Thoracic aorta (tissue), 2 donors: Measurements from ENCODE around the gene XPR1. TPM values are rescaled to one million over a fixed set of nuclear protein-coding genes. Genes with fewer than 3 reads are reported as not detected.
"Not testable (repeated sequence)": the region's sequence is repeated elsewhere in the genome, so short reads cannot be mapped to it uniquely, and the experiment has no call there.

Experiments used
- ATAC-seq: fragments of 150-250 bp; one replicate; pipeline ENCODE4 v1.8.0; 2017; ENCODE audit warnings: low read depth; ENCODE audit not compliant: insufficient number of reproducible peaks, low FRiP score
- DNase-seq: peaks from one replicate; pipeline ENCODE4 v3.0.0-alpha.2; 2020; ENCODE audit warnings: low spot score
- H3K27ac ChIP-seq, 2 donors: fragments of 200-600 bp; sonication (generic); 1 replicate in 1 of 2; 2 replicates in 1 of 2; pipeline ENCODE4 v1.5.1; 2016; ENCODE audit warnings: mild to moderate bottlenecking in 2 of 2, moderate library complexity in 2 of 2
- H3K27me3 ChIP-seq: fragments of 200-600 bp; sonication (generic); replicated peaks from 2 replicates; pipeline ENCODE4 v1.6.0; 2016; ENCODE audit warnings: mild to moderate bottlenecking; ENCODE audit not compliant: insufficient read depth
- H3K36me3 ChIP-seq: fragments of 200-600 bp; sonication (generic); one replicate; pipeline ENCODE4 v1.5.1; 2016
- H3K4me1 ChIP-seq, 2 donors: fragments of 200-600 bp; sonication (generic); 1 replicate in 1 of 2; 2 replicates in 1 of 2; pipeline versions ENCODE4 v1.5.1 to v1.6.0; 2016; ENCODE audit warnings: low read depth in 2 of 2, mild to moderate bottlenecking in 1 of 2; ENCODE audit not compliant: control insufficient read depth in 1 of 2
- H3K4me3 ChIP-seq: fragments of 200-600 bp; sonication (generic); 2 replicates; pipeline ENCODE4 v1.5.1; 2016; ENCODE audit warnings: mild to moderate bottlenecking
- H3K9me3 ChIP-seq: fragments of 200-600 bp; sonication (generic); 2 replicates; pipeline ENCODE4 v1.5.1; 2016
- CTCF ChIP-seq: fragments of 200-600 bp; sonication (generic); IDR thresholded peaks from one replicate; pipeline ENCODE4 v1.5.1; 2019; ENCODE audit warnings: antibody characterized with exemption
- total RNA-seq, 2 donors: library from RNA; depleted of rRNA; stranded (reverse); fragments of >200 nt; gene quantifications; one replicate each; pipeline versions ENCODE4 v1.1.0 to v1.2.3, GENCODE V29; 2016

XPR1 gene
- total RNA-seq, 2 donors from 2014 or later: 29.1 to 42.8 TPM

- no peak for TF ChIP-seq CTCF
- H3K27me3 ChIP-seq: no peaks in the 10 kb centered on the region
- H3K36me3 ChIP-seq: no peaks in the 10 kb centered on the region
- DNase-seq (no peak), ATAC-seq (no peak)
- peaks cover 9 to 12% of the 10 kb centered on the region in 2 donors for H3K4me1 ChIP-seq
- H3K9me3 ChIP-seq: peaks cover 13% of the 10 kb centered on the region
- no peak overlapping the region for H3K27ac ChIP-seq
- no peak overlapping the region for H3K4me3 ChIP-seq
Measured at GRCh38 chr1:180693564-180694244, 61.9 kb downstream of the XPR1 start.

GRCh38 chr1:180695282-180695681, 63.5 kb downstream of the XPR1 start:
- peaks cover 9 to 12% of the 10 kb centered on the region in 2 donors for H3K4me1 ChIP-seq
- H3K27ac ChIP-seq: no peak overlapping the region
- DNase-seq: no peak
- H3K9me3 ChIP-seq: peaks cover 16% of the 10 kb centered on the region
- no peaks in the 10 kb centered on the region for H3K36me3 ChIP-seq
- no peaks in the 10 kb centered on the region for H3K27me3 ChIP-seq
- ATAC-seq: no peak
- no peak for TF ChIP-seq CTCF
- no peak overlapping the region for H3K4me3 ChIP-seq

- ATAC-seq (no peak), DNase-seq (no peak)
- Histone ChIP-seq H3K4me3 (no peak overlapping the region), H3K4me1 (peaks cover 8 to 9% of the 10 kb centered on the region in 2 donors), H3K9me3 (peaks cover 16% of the 10 kb centered on the region), H3K36me3 (no peaks in the 10 kb centered on the region), H3K27ac (no peak overlapping the region), H3K27me3 (no peaks in the 10 kb centered on the region)
- no peak for TF ChIP-seq CTCF
Measured at GRCh38 chr1:180696361-180696760, 64.5 kb downstream of the XPR1 start.

GRCh38 chr1:180698580-180698979, 66.8 kb downstream of the XPR1 start:
- ATAC-seq: no peak
- no peak for TF ChIP-seq CTCF
- H3K27me3 ChIP-seq: no peaks in the 10 kb centered on the region
- peaks cover 24% of the 10 kb centered on the region for H3K9me3 ChIP-seq
- no peaks in the 10 kb centered on the region for H3K4me1 ChIP-seq
- H3K4me3 ChIP-seq: no peak overlapping the region
- no peak overlapping the region for H3K27ac ChIP-seq
- no peaks in the 10 kb centered on the region for H3K36me3 ChIP-seq
- DNase-seq: no peak

- not testable (repeated sequence) for H3K4me3 ChIP-seq, H3K36me3 ChIP-seq, H3K27ac ChIP-seq, H3K27me3 ChIP-seq, H3K4me1 ChIP-seq, DNase-seq, ATAC-seq
- peaks cover 20% of the 10 kb centered on the region for H3K9me3 ChIP-seq
Measured at GRCh38 chr1:180702376-180702775, 70.6 kb downstream of the XPR1 start.

- not testable (repeated sequence) for H3K9me3 ChIP-seq, H3K27ac ChIP-seq, DNase-seq, H3K36me3 ChIP-seq, ATAC-seq, H3K27me3 ChIP-seq, H3K4me3 ChIP-seq, H3K4me1 ChIP-seq
Measured at GRCh38 chr1:180710746-180711145, 78.9 kb downstream of the XPR1 start.

- not testable (repeated sequence) for ATAC-seq, H3K4me1 ChIP-seq, H3K4me3 ChIP-seq, H3K9me3 ChIP-seq, H3K27me3 ChIP-seq, H3K36me3 ChIP-seq, DNase-seq, H3K27ac ChIP-seq
Measured at GRCh38 chr1:180711260-180711659, 79.4 kb downstream of the XPR1 start.
